Fibroblast of skin of left biceps (primary cell): Measurements from ENCODE around the gene KCNQ5.
"Not testable (repeated sequence)": the region's sequence is repeated elsewhere in the genome, so short reads cannot be mapped to it uniquely, and the experiment has no call there.

Experiments
- DNase-seq, 2 experiments: peaks; one replicate each; pipeline ENCODE4 v3.0.0-alpha.2; 2013; ENCODE audit warnings: low read depth in 2 of 2

The KCNQ5 gene

GRCh38 chr6:72621291-72622093 lies at the start of gene KCNQ5:
Gene KCNQ5 (plus strand): TSS chr6:72622064.
- no peak for DNase-seq

- DNase-seq, result no peak
These were observed 42.0 kb upstream of the KCNQ5 start for GRCh38 chr6:72579865-72580264.

GRCh38 chr6:72580281-72580940 lies 41.5 kb upstream of the KCNQ5 start:
- peak; percentile 66 to 71 for DNase-seq

GRCh38 chr6:72580950-72581349 lies 40.9 kb upstream of the KCNQ5 start:
- not testable (repeated sequence) for DNase-seq

GRCh38 chr6:72588155-72588554 lies 33.7 kb upstream of the KCNQ5 start:
- no peak for DNase-seq

- peak in 1 of 2 experiments; percentile 5 for DNase-seq
These were observed 32.8 kb upstream of the KCNQ5 start for GRCh38 chr6:72589096-72589495.

GRCh38 chr6:72595812-72596211 lies 26.1 kb upstream of the KCNQ5 start:
- no peak for DNase-seq

GRCh38 chr6:72616406-72617015 lies 5.4 kb upstream of the KCNQ5 start:
- no peak for DNase-seq

- DNase-seq, result no peak
These were observed 4.1 kb upstream of the KCNQ5 start for GRCh38 chr6:72617721-72618120.

- no peak for DNase-seq
These were observed 1.8 kb upstream of the KCNQ5 start for GRCh38 chr6:72619883-72620696.

- DNase-seq, result no peak
These were observed 983 bp upstream of the KCNQ5 start for GRCh38 chr6:72620871-72621290.

GRCh38 chr6:72622094-72622940 lies 453 bp downstream of the KCNQ5 start:
- DNase-seq, result no peak

- DNase-seq, result no peak
These were observed 1.9 kb downstream of the KCNQ5 start for GRCh38 chr6:72623808-72624207.

- no peak for DNase-seq
These were observed 2.8 kb downstream of the KCNQ5 start for GRCh38 chr6:72624557-72625160.

- no peak for DNase-seq
These were observed 4.3 kb downstream of the KCNQ5 start for GRCh38 chr6:72626126-72626525.

GRCh38 chr6:72627539-72627938 lies 5.7 kb downstream of the KCNQ5 start:
- no peak for DNase-seq

GRCh38 chr6:72631480-72631879 lies 9.6 kb downstream of the KCNQ5 start:
- peak; percentile 45 to 49 for DNase-seq

GRCh38 chr6:72635636-72636035 lies 13.8 kb downstream of the KCNQ5 start:
- DNase-seq, result no peak

GRCh38 chr6:72636215-72636614 lies 14.4 kb downstream of the KCNQ5 start:
- DNase-seq, result no peak

- no peak for DNase-seq
These were observed 14.9 kb downstream of the KCNQ5 start for GRCh38 chr6:72636786-72637185.
